Stimulated activated CD4-positive, alpha-beta T cell treated with anti-CD3 and anti-CD28 coated beads, Interleukin-1b, Interleukin-23, amount 100 ng/mL, for 24 hours (primary cell): ENCODE measurements around the gene MED31.
A peak's percentile ranks its signal among the peaks of the same experiment; 100 is the strongest.
"Not testable (repeated sequence)": the region's sequence is repeated elsewhere in the genome, so short reads cannot be mapped to it uniquely, and the experiment has no call there.

Experiments
- DNase-seq, 4 experiments: peaks; one replicate each; pipeline ENCODE4 v3.0.0-alpha.2; 2020; ENCODE audit warnings: low read depth in 4 of 4, low spot score in 1 of 4

Gene MED31

GRCh38 chr17:6677158-6677831 is 25.9 kb upstream of the MED31 start:
- no peak for DNase-seq

- no peak for DNase-seq
Observed at GRCh38 chr17:6676802-6677157, 25.4 kb upstream of the MED31 start.

DNA sequence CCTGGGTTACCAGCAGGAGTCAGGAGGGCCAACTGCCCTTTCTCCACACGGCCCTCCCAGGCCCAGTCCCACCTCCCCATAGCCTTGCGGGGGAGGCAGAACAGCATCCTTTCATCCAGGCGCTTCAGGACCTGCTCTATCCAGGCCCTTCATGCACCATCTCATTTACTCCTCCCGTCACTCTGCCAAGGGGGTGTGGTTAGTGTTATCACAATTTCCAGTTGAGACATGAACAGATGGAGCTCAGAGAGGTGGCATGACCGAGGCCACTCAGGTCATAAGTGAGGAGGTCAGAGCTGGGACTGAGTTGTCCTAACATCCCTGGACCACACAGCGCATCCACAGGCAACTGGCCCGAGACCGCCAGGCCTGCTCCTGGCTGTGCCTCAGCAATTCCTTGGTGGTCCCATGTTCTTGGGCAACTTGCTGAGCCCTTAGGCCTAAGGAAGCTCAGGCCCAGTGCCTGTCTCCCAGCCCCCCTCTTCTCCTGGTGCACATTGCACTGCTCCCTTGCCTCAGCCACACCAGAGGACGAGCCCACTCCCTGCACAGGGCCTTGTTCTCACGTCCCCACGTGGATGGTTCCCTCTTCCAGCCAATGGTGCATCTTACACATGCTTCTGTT is 23.9 kb upstream of the MED31 start:
- DNase-seq: no peak

DNA sequence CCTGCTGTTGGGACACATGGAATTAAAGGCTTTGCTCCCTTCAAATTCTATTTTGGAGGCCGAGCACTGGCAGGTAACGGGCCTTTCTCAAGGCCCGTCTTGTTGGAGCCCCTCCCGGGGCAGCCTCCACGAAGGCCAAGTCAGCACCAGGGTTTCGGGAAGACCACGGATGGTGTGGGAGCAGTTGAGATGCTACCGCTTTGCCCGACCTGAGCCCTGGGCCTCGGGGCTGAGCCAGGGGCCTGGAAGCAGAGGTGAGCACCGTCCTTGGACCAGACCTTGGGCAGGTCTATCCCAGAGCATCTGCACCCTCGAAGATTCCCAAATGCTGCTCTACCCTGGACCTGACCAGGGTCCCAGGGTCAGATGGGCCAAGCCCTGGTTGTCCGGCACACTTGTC is 23.2 kb upstream of the MED31 start:
- no peak for DNase-seq

DNA sequence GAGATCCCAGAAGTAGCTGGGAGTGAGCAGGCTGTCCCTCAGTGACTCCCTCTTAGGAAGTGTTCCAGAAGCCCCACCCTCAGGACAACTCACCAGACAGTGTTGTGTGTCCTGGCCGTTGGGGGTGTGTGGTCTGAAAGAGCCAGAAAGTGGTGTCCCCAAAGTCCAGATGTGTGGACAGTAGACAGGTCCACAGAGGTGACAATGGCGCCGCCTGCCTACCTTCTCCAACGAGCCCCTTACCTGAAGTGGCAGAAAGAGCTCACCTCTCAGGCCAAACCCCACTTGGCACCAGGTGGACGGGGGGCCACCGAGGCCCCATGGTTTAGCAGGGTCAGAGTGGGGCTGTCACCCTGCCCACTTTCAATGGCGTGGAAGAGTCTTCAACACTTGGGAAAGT is 20.0 kb upstream of the MED31 start:
- DNase-seq: no peak

GRCh38 chr17:6670999-6671398 is 19.6 kb upstream of the MED31 start:
- DNase-seq: no peak

DNA sequence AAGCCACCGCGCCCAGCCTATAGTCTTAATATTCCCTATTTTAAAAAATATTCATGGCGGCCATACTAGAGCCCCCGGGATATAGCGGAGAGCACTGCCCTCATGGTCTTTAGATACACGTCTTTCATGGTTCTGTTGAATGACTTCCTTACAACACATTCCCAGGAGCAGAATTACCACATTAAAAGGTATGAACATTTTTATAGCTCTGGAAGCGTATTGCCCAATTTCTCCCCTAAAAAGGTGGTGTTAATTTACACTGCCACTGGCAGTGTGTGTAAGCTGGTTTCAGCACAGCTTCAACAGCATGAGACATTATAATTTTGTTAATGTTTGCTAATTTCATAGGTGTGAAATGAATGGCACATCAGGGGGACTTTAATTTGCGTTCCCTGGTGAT is 19.2 kb upstream of the MED31 start:
- no peak for DNase-seq

GRCh38 chr17:6669479-6670212 is 18.2 kb upstream of the MED31 start:
- DNase-seq: no peak

DNA sequence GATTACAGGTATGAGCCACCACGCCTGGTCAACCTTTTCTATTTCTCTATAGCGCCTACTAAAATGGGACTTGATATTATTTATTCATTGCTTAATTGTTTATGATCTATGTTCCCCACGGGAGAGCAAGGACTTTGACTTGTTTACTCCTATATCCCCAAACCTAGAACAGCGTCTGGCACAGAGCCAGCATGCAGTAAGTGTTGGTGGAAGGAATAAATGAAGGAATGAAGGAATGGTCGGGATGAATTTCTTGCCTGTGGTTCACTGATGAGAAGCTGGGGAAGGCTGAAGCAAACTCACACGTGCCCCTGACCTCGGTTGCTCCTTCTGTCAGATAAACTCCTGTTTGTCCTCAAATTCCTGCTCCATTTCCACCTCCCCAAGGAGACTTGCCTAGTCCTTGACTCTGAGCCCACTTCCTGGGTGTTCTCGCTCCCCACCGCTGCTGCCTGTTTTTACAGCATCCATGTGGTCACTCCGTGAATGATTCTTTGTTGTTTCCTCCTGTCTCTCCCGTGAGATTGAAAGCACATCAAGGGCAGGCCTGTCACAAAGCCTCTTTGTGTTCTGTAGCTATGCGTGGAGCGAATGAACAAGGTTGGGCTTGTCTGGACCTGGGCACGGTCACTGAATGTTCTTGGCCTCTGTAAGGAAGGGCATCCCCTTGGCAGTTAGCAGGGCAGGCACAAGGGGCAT is 17.5 kb upstream of the MED31 start:
- DNase-seq: no peak

- no peak for DNase-seq
Observed at GRCh38 chr17:6668219-6668618, 16.8 kb upstream of the MED31 start.

DNA sequence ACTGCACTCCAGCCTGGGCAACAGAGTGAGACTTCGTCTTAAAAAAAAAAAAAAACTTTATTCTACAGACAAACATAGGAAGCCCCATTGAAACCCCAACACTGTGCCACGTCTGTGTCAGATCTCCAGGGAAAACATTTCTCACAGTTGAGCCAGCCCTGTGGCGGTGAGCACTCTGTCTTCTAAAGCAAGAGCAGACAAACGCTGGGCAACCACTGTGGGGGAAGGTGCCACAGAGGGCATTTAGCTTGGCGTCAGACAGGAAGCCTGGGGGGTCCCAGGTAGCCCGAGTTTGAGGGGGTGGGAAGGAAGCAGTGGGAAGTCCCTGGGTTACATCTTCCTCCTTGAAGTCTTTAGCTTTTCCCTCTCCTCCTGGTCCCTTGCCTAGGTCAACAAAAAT is 16.1 kb upstream of the MED31 start:
- DNase-seq: no peak

- no peak for DNase-seq
Observed at GRCh38 chr17:6666557-6666956, 15.2 kb upstream of the MED31 start.

GRCh38 chr17:6666077-6666521 is 14.7 kb upstream of the MED31 start:
- no peak for DNase-seq

DNA sequence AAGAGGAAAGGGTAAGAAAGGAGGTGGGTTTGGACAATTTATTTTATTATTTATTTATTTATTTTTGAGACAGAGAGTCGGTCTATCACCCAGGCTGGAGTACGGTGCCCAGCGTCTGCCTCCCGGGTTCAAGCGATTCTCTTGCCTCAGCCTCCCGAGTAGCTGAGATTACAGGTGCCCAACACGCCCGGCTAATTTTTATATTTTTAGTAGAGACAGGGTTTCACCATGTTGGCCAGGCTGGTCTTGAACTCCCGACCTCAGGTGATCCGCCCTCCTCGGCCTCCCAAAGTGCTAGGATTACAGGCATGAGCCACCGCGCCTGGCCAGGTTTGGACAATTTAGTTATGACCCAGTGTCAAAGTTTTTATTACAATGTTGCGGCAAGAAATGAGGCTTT is 11.8 kb upstream of the MED31 start:
- DNase-seq: not testable (repeated sequence)

- DNase-seq: no peak
Observed at GRCh38 chr17:6661464-6661848, 10.1 kb upstream of the MED31 start.

DNA sequence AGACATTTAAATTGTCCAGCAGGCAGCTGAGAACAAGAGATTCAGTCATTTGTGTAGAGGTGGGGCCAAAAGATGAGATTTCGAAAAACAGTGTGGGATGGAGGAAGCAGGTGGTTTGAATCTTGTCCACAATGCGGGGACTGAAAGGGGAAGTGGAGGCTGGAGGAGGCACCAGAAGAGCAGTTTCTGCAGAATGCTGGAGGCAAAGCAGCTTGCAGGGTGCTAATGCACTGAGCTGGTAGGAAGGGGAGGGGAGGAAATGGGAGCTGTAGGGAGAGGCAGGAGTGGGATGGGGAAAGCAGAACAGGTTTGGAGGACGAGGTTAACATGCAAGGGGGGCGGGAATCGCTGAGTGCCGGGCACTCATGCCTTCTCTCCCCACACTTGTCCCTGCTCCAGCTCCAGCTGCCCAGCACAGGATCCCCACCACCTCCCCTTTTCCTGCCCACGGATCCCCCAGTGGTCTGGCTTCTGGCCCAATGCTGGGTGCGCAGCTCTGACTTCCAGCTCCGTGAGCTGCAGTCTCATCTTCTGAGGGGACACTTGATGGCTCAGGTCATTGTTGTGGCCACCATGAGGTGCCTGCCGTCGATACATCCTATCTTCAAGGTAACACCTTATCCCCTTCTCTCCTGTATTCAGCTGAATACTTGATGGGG is 9.5 kb upstream of the MED31 start:
- no peak for DNase-seq

- DNase-seq: no peak
Observed at GRCh38 chr17:6660101-6660500, 8.7 kb upstream of the MED31 start.

GRCh38 chr17:6658411-6658810 is 7.0 kb upstream of the MED31 start:
- not testable (repeated sequence) for DNase-seq

DNA sequence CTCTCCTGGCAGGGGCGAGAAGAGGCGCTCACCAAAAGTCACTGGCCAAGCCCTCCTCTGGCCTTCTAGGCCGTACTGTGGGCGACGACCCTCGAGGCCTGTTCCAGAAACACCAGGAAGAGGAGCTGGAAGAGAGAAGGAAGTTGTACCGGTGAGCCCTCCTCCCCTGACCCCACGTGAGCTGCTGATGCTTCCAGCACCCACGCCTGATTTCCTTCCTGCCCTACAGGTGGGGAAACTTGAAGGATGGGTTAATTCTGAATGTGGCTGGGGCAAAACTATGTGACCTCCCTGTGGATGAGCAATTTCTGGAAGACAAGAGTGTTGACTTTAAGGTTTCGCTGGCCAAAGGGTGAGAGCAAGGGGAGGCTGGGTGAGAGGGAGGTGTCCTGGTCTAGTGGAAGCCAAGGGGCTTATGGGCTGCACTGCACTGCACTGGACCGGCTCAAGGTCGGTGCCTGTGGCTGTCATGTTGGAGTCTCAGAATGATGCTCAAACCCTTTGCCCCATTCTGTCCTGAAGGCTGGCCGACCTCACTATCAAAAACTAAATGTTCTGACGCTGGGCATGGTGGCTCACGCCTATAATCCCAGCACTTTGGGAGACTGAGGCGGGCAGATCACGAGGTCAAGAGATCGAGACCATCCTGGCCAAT is 6.4 kb upstream of the MED31 start:
- DNase-seq: no peak

DNA sequence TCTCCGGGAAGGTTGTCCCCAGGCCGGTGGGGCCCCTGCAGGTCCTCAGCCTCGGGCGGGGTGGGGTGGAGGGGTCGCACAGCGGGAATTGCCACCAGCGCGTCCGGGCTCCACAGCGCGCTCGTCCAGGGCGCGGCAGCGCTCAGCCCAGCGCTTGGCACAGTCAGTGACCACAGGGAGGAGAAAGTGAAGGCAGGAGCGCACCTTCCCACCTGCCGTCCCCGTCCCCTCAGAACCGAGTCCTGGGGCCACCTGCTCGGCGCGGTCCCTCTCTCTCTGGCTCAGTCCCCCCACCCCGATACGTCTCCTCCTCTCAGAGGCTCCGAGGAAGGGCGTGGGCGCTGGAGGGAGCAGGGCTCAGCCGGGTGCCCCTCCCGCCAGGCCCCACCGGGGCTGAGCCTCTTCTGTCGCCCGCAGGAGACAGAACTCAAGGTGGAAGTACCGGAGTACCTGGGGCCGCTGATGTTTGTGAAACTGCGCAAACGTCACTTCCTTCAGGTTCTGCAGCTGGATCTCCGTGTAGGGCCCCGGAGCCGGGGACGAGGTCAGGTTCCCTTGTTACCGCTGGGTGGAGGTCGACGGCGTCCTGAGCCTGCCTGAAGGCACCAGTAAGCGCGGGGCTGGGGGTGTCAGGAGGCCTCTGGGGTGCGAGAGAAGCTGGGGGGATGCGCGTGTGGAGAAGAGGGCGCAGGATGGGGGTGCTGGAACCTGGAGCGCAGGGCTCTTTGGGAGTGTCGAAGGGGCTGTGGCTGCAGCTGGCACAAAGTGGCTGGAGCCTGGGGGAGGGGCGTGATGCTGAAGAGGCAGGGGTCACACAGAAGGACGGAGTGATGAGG is 5.6 kb upstream of the MED31 start:
- peak in 3 of 4 experiments; percentile 36 to 45 (median 38) for DNase-seq
